Neural crest cell (in vitro differentiated cells): ENCODE measurements around the gene CABLES2. TPM values are rescaled to one million over a fixed set of nuclear protein-coding genes. Genes with fewer than 3 reads are reported as not detected.

Experiments used
- DNase-seq: peaks from one replicate; pipeline ENCODE4 v3.0.0; 2021; ENCODE audit warnings: low read depth, mixed read lengths, low spot score
- H3K27ac Mint-ChIP-seq: one replicate; pipeline ENCODE4 v1.8.0; 2021; ENCODE audit warnings: mild to moderate bottlenecking, mixed read lengths; ENCODE audit not compliant: unreplicated experiment
- H3K27me3 Mint-ChIP-seq: 2 replicates; pipeline ENCODE4 v1.8.0; 2021; ENCODE audit warnings: low read depth, mild to moderate bottlenecking, mixed read lengths
- H3K36me3 Mint-ChIP-seq: 2 replicates; pipeline ENCODE4 v1.8.0; 2021; ENCODE audit warnings: low read depth, mild to moderate bottlenecking, mixed read lengths
- H3K4me1 Mint-ChIP-seq: 2 replicates; pipeline ENCODE4 v1.8.0; 2021; ENCODE audit warnings: mixed read lengths
- H3K4me3 Mint-ChIP-seq: one replicate; pipeline ENCODE4 v1.8.0; 2021; ENCODE audit warnings: mild to moderate bottlenecking, mixed read lengths
- H3K9me3 Mint-ChIP-seq: 2 replicates; pipeline ENCODE4 v1.8.0; 2021; ENCODE audit warnings: mixed read lengths
- total RNA-seq: library from RNA; stranded (reverse); gene quantifications from 2 replicates; pipeline ENCODE4 v1.2.1, GENCODE V29; 2021
- TF ChIP-seq, protein P1 (sequence below): fragments of 200-600 bp; sonication (generic); conservative IDR thresholded peaks from 2 replicates; pipeline ENCODE4 v1.5.0; 2021; ENCODE audit warnings: antibody characterized with exemption, mild to moderate bottlenecking

The CABLES2 gene
- total RNA-seq, 1 donor from 2014 or later: 26.6 TPM

DNA sequence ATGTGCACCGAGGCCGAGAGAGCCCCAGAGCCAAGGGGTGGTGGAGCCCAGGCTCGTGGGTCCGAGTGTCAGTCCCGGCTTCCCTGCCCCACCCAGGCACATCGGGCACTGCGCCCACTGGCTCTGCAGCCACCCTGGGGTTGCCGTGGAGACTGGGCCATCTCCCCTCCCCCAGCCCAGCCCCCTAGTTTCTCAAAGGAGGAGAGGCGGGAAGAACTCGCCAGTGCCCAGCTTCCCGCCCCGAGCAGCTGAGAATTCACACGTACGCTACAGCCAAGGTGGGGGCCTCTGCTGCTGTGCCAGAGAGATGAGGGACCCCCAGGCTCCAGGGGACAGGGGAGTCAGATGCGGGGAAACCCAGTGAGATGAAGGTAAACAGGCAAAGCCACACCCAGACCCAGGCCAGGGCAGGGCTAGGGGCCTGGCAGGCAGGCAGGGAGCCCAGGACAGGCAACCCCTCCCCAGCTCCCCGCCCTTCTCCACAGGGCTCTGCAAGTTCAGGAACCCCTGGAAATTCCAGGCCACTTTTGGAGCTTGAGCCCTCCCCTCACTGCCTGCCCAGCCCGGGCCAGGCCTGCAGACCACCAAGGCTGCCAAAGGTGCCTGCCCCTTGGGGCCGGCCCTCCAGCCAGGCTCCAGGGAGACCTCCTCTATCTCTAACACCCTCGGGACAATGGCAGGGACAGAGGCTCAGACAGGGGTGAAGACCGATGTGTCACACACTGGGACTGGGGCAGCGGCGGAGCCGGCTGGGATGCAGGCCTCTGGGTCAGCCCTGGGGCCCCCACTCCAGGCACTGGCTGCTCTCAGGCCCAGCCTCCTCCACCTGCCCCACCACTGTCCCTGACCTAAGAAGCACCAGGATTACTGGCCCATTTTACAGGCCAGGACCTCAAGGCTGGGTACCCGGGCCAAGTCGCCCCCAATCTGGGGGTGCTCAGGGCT is 46.0 kb downstream of the CABLES2 start:
- H3K27ac Mint-ChIP-seq: no peak overlapping the region
- no peaks in the 10 kb centered on the region for H3K9me3 Mint-ChIP-seq
- no peak for DNase-seq
- peaks cover 3% of the 10 kb centered on the region for H3K27me3 Mint-ChIP-seq
- no peak overlapping the region for H3K4me3 Mint-ChIP-seq
- no peaks in the 10 kb centered on the region for H3K36me3 Mint-ChIP-seq
- peaks cover 3% of the 10 kb centered on the region for H3K4me1 Mint-ChIP-seq
- TF ChIP-seq, protein P1, sequence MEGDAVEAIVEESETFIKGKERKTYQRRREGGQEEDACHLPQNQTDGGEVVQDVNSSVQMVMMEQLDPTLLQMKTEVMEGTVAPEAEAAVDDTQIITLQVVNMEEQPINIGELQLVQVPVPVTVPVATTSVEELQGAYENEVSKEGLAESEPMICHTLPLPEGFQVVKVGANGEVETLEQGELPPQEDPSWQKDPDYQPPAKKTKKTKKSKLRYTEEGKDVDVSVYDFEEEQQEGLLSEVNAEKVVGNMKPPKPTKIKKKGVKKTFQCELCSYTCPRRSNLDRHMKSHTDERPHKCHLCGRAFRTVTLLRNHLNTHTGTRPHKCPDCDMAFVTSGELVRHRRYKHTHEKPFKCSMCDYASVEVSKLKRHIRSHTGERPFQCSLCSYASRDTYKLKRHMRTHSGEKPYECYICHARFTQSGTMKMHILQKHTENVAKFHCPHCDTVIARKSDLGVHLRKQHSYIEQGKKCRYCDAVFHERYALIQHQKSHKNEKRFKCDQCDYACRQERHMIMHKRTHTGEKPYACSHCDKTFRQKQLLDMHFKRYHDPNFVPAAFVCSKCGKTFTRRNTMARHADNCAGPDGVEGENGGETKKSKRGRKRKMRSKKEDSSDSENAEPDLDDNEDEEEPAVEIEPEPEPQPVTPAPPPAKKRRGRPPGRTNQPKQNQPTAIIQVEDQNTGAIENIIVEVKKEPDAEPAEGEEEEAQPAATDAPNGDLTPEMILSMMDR: no peak

DNA sequence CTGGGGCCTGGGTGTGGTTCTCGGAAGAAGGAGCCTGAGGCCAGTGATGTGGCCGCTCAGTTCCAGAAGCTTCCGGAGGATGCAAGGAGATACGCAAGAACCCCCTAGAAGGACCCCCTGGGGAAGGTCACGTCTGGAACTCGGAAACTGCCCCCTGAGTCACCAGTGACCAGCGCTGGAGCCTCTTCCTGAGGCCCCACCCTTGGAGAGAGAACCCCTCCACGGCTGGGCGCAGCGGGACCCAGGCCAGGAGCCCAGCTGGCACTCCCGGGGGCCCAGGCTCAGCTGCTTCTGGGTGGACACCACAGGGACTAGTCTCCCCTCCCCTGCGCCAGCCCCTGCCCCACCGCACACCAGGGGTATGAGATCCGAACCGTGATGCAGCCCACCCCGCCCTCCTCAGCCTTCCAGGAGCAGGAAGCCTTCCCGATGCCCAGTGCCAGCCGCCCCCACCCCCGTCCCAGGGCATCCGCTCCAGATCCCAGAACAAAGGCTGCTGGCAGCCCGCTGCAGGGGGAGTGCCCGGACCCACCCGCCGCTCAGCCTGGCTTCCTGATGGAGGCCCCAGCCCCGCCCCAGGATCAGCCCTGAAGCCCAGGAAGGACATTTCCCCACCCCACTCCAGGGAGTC is 47.5 kb downstream of the CABLES2 start:
- DNase-seq: no peak
- no peak overlapping the region for H3K4me3 Mint-ChIP-seq
- peaks cover 8% of the 10 kb centered on the region for H3K4me1 Mint-ChIP-seq
- no peaks in the 10 kb centered on the region for H3K36me3 Mint-ChIP-seq
- H3K27ac Mint-ChIP-seq: no peak overlapping the region
- TF ChIP-seq, protein P1: no peak
- no peaks in the 10 kb centered on the region for H3K27me3 Mint-ChIP-seq
- H3K9me3 Mint-ChIP-seq: no peaks in the 10 kb centered on the region

- no peak overlapping the region for H3K27ac Mint-ChIP-seq
- no peak overlapping the region for H3K4me3 Mint-ChIP-seq
- DNase-seq: no peak
- TF ChIP-seq, protein P1: no peak
- peaks cover 8% of the 10 kb centered on the region for H3K4me1 Mint-ChIP-seq
- H3K27me3 Mint-ChIP-seq: no peaks in the 10 kb centered on the region
- H3K36me3 Mint-ChIP-seq: no peaks in the 10 kb centered on the region
- no peaks in the 10 kb centered on the region for H3K9me3 Mint-ChIP-seq
Observed at GRCh38 chr20:62359043-62359490, 48.0 kb downstream of the CABLES2 start.

DNA sequence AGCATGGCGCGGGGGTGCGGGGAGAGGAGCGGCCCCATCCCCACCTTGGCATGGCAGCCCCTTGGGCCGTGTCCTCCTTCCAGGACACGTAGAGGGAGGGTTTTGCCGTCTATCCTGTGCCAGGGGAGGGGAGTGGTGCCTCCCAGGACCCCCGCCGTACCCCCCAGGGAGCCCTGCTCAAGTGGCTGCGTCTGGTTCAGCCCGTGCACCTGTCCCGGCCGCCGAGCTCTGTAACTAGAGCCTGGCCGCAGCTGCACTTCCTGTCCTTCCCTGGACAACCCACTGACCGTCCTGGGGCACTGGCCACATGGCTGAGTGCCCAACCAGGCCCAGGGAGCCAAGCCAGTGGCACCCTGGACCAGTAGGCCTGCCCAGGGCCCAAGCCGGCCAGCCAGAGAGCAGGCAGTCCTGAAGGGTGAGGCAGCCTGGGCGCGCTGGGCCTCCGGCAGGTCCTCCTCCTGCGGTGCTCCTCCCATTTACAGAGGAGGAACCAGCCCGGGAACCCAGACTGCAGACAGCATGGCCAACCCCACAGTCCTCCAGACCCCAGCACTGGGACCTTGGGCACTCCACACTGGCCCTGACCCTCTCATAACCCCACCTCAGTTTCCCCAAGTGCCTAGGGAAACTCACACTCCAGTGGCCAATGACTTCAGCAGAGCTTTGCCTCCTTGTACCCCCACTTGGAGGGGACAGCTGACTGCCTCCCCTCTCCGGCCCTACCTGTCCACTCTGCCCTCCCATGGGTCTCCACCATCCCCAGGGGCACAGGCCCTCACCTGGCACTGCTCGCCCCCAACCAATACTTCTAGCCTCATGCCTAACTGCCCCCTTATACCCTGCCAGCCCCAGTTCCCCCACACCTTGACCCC is 48.7 kb downstream of the CABLES2 start:
- Mint-ChIP-seq H3K4me3 (no peak overlapping the region), H3K27ac (no peak overlapping the region), H3K27me3 (no peaks in the 10 kb centered on the region), H3K36me3 (no peaks in the 10 kb centered on the region), H3K4me1 (peaks cover 8% of the 10 kb centered on the region), H3K9me3 (no peaks in the 10 kb centered on the region)
- TF ChIP-seq, protein P1: no peak
- no peak for DNase-seq

GRCh38 chr20:62357681-62358080 is 49.4 kb downstream of the CABLES2 start:
- H3K4me3 Mint-ChIP-seq: no peak overlapping the region
- H3K4me1 Mint-ChIP-seq: peaks cover 8% of the 10 kb centered on the region
- TF ChIP-seq, protein P1: no peak
- no peaks in the 10 kb centered on the region for H3K36me3 Mint-ChIP-seq
- H3K27ac Mint-ChIP-seq: no peak overlapping the region
- DNase-seq: no peak
- H3K9me3 Mint-ChIP-seq: no peaks in the 10 kb centered on the region
- no peaks in the 10 kb centered on the region for H3K27me3 Mint-ChIP-seq
